ENCODE data around the gene SLC45A1.

DNA sequence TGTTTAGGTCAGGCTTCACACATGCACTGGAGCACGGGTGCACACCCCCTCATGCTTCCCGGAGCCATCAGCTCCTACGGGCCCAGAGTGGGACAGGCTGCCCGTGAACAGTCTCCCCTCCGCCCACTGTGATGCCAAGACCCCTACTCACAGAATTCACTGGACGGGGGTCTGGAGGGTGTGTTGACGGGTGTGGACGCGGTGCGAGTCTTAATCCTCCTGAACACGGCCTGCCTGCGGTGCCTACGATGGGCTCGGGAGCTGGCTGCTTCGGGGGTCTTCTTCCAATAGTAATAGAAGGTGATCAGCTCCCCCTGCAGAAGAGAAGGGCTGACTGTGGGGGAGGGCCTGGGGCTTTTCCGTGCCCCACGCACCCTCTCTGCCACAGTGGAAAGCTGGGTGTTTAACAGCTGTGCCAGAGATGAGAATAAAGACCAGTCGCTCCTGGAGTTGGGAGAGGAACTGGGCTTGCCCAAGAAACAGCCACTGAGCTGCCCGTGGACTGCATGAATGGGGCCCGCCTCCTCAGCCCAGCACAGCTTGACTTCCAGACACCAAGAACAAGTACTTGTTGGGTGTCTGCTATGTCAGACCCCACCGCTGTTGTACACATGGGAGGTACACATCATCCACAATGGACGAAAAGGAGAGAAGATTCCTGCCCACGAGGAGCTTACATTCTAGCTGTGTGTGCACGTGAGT lies 47.9 kb downstream of the SLC45A1 start:
- TF ChIP-seq, protein P1, sequence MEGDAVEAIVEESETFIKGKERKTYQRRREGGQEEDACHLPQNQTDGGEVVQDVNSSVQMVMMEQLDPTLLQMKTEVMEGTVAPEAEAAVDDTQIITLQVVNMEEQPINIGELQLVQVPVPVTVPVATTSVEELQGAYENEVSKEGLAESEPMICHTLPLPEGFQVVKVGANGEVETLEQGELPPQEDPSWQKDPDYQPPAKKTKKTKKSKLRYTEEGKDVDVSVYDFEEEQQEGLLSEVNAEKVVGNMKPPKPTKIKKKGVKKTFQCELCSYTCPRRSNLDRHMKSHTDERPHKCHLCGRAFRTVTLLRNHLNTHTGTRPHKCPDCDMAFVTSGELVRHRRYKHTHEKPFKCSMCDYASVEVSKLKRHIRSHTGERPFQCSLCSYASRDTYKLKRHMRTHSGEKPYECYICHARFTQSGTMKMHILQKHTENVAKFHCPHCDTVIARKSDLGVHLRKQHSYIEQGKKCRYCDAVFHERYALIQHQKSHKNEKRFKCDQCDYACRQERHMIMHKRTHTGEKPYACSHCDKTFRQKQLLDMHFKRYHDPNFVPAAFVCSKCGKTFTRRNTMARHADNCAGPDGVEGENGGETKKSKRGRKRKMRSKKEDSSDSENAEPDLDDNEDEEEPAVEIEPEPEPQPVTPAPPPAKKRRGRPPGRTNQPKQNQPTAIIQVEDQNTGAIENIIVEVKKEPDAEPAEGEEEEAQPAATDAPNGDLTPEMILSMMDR (conservative IDR thresholded peaks at IDR 0.05): no peak
- no peak for TF ChIP-seq EZH2 (IDR thresholded peaks at IDR 0.05; ENCODE audit: low read depth)

Measured in PC-9 (cell line).